Stomach (tissue), 4 donors: Measurements from ENCODE around the gene WDR1.

Source experiments
- EP300 ChIP-seq: sonication (generic); formaldehyde crosslinking; IDR thresholded peaks from one replicate; pipeline ENCODE4 v1.6.1; 2017; ENCODE audit warnings: antibody characterized with exemption
- TF ChIP-seq, protein P1 (sequence below), 7 experiments: fragments of 450-650 bp in 4 of 7; fragments of 200-600 bp in 3 of 7; sonication (generic) in 3 of 7; IDR thresholded peaks; one replicate each; pipeline ENCODE4 v1.5.1; 2016 to 2019; ENCODE audit warnings: antibody characterized with exemption in 7 of 7, control low read depth in 2 of 7, mild to moderate bottlenecking in 1 of 7

DNA sequence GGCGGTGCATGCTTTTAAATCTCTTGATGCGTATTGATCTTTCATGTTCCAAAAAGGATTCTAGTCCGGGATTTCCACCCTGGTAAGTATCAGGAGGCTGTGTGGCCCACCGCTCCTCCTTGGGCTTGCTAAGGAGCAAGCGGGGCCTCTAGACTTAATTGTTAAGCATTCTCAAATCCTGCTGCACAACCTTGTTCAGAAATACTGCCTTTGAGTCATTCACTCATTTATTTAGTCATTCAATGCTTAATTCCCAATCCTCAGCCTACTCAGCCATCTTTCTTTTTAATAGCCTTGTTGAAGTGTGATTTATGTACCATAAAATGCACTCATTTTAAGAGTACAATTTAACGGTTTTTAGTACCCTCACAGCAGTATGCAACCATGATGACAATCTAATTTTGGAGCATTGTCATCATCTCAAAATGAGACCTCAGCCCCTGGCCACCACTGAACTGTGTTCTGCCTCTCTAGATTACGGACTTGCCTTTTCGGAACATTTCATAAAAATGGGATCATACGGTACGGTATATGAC lies 79.7 kb downstream of the WDR1 start:
- TF ChIP-seq, protein P1, sequence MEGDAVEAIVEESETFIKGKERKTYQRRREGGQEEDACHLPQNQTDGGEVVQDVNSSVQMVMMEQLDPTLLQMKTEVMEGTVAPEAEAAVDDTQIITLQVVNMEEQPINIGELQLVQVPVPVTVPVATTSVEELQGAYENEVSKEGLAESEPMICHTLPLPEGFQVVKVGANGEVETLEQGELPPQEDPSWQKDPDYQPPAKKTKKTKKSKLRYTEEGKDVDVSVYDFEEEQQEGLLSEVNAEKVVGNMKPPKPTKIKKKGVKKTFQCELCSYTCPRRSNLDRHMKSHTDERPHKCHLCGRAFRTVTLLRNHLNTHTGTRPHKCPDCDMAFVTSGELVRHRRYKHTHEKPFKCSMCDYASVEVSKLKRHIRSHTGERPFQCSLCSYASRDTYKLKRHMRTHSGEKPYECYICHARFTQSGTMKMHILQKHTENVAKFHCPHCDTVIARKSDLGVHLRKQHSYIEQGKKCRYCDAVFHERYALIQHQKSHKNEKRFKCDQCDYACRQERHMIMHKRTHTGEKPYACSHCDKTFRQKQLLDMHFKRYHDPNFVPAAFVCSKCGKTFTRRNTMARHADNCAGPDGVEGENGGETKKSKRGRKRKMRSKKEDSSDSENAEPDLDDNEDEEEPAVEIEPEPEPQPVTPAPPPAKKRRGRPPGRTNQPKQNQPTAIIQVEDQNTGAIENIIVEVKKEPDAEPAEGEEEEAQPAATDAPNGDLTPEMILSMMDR (IDR thresholded peaks at IDR 0.05), result no peak
- TF ChIP-seq EP300, result no peak
